Upper lobe of left lung (tissue), 6 donors: Measurements from ENCODE around the gene PPM1H. TPM values are rescaled to one million over a fixed set of nuclear protein-coding genes. Genes with fewer than 3 reads are reported as not detected.

Experiments used
- ATAC-seq, 2 donors: fragments of 200-7000 bp; cut with Tn5 transposase; one replicate each; pipeline ENCODE4 v1.9.1; 2022; ENCODE audit warnings: mild to moderate bottlenecking in 2 of 2, moderate library complexity in 2 of 2; ENCODE audit not compliant: low FRiP score in 2 of 2
- DNase-seq, 2 donors: peaks; one replicate each; pipeline ENCODE4 v3.0.0-alpha.2; 2019 to 2020
- H3K27ac ChIP-seq, 4 donors: fragments of 200-600 bp; sonication (generic); one replicate each; pipeline ENCODE4 v1.5.1; 2016 to 2019
- H3K27me3 ChIP-seq, 4 donors: fragments of 200-600 bp; sonication (generic); one replicate each; pipeline ENCODE4 v1.5.1; 2017 to 2019
- H3K36me3 ChIP-seq, 4 donors: fragments of 200-600 bp; sonication (generic); one replicate each; pipeline ENCODE4 v1.5.1; 2016 to 2019
- H3K4me1 ChIP-seq, 4 donors: fragments of 200-600 bp; sonication (generic); one replicate each; pipeline ENCODE4 v1.5.1; 2018 to 2019
- H3K4me3 ChIP-seq, 4 donors: fragments of 200-600 bp; sonication (generic); one replicate each; pipeline ENCODE4 v1.5.1; 2017 to 2019; ENCODE audit warnings: mild to moderate bottlenecking in 2 of 4, moderate library complexity in 1 of 4
- H3K9me3 ChIP-seq, 4 donors: fragments of 200-600 bp; sonication (generic); one replicate each; pipeline ENCODE4 v1.5.1; 2018 to 2019
- CTCF ChIP-seq, 6 experiments: fragments of 450-650 bp in 4 of 6; fragments of 200-600 bp in 2 of 6; sonication (generic) in 2 of 6; IDR thresholded peaks; one replicate each; pipeline ENCODE4 v1.5.1; 2016 to 2019; ENCODE audit warnings: antibody characterized with exemption in 6 of 6
- EP300 ChIP-seq, 4 donors: sonication (generic); formaldehyde crosslinking; IDR thresholded peaks; one replicate each; pipeline ENCODE4 v1.5.1; 2017; ENCODE audit warnings: antibody characterized with exemption in 4 of 4, control low read depth in 2 of 4
- POLR2A ChIP-seq, 4 donors: fragments of 450-650 bp; IDR thresholded peaks; one replicate each; pipeline ENCODE4 v1.5.1; 2016 to 2017; ENCODE audit warnings: antibody characterized with exemption in 4 of 4, mild to moderate bottlenecking in 2 of 4
- POLR2AphosphoS5 ChIP-seq, 2 donors: sonication (generic); formaldehyde crosslinking; IDR thresholded peaks; one replicate each; pipeline ENCODE4 v1.5.1; 2017; ENCODE audit warnings: antibody characterized with exemption in 2 of 2
- WGBS, 2 donors: methylation state at CpG; one replicate each; pipeline ENCODE4 v1.1.5; 2017 to 2018; 5-methylcytosine and 5-hydroxymethylcytosine counted together
- total RNA-seq, 6 donors: library from RNA; depleted of rRNA in 4 of 6; stranded (reverse); fragments of >200 nt in 4 of 6; gene quantifications; one replicate each; pipeline versions ENCODE4 v1.1.0 to v1.2.1, GENCODE V29; 2016 to 2021
- donor health status: DM: no; HTN: no; CAD: no; lungs with moderate emphysema.
- donor health status: DM: no; HTN: yes; CAD: no; lungs with severe emphysema.

PPM1H gene
- total RNA-seq, 6 donors from 2014 or later: 4.2 to 14.2 (median 8.4) TPM

GRCh38 chr12:62834971-62835547 lies 99.9 kb downstream of the PPM1H start:
- DNase-seq (no peak), ATAC-seq (no peak)
- no peak overlapping the region for H3K4me3 ChIP-seq
- H3K4me1 ChIP-seq: no peaks in the 10 kb centered on the region
- H3K36me3 ChIP-seq: no peaks in the 10 kb centered on the region
- H3K27me3 ChIP-seq: no peaks in the 10 kb centered on the region
- no peak for TF ChIP-seq POLR2AphosphoS5 (IDR thresholded peaks at IDR 0.05)
- no peak for TF ChIP-seq EP300 (IDR thresholded peaks at IDR 0.05)
- no peak for TF ChIP-seq CTCF (IDR thresholded peaks at IDR 0.05)
- TF ChIP-seq POLR2A (IDR thresholded peaks at IDR 0.05): no peak
- no peaks in the 10 kb centered on the region for H3K9me3 ChIP-seq
- no peak overlapping the region for H3K27ac ChIP-seq
- WGBS, 2 donors: 87% methylated on average over 10 of the region's 10 CpGs

- no peak overlapping the region for H3K4me3 ChIP-seq
- no peak overlapping the region for H3K27ac ChIP-seq
- no peaks in the 10 kb centered on the region for H3K9me3 ChIP-seq
- DNase-seq (no peak), ATAC-seq (no peak)
- no peak for TF ChIP-seq CTCF (IDR thresholded peaks at IDR 0.05)
- TF ChIP-seq POLR2AphosphoS5 (IDR thresholded peaks at IDR 0.05): no peak
- TF ChIP-seq POLR2A (IDR thresholded peaks at IDR 0.05): no peak
- no peak for TF ChIP-seq EP300 (IDR thresholded peaks at IDR 0.05)
- 79 to 90% methylated on average over 3 to 4 of the region's 4 CpGs for WGBS, 2 donors
- no peaks in the 10 kb centered on the region for H3K27me3 ChIP-seq
- no peaks in the 10 kb centered on the region for H3K4me1 ChIP-seq
- H3K36me3 ChIP-seq: no peaks in the 10 kb centered on the region
These were observed 100.5 kb downstream of the PPM1H start for GRCh38 chr12:62834406-62834805.

- Histone ChIP-seq H3K36me3 (no peaks in the 10 kb centered on the region), H3K27ac (no peak overlapping the region), H3K4me3 (no peak overlapping the region), H3K27me3 (no peaks in the 10 kb centered on the region), H3K4me1 (no peaks in the 10 kb centered on the region), H3K9me3 (no peaks in the 10 kb centered on the region)
- TF ChIP-seq POLR2AphosphoS5 (IDR thresholded peaks at IDR 0.05): no peak
- no peak for TF ChIP-seq POLR2A (IDR thresholded peaks at IDR 0.05)
- no peak for TF ChIP-seq EP300 (IDR thresholded peaks at IDR 0.05)
- no peak for TF ChIP-seq CTCF (IDR thresholded peaks at IDR 0.05)
- DNase-seq (no peak), ATAC-seq (no peak)
- 88 to 89% methylated on average over 6 of the region's 6 CpGs for WGBS, 2 donors
These were observed 101.3 kb downstream of the PPM1H start for GRCh38 chr12:62833634-62834033.

- no peaks in the 10 kb centered on the region for H3K9me3 ChIP-seq
- no peaks in the 10 kb centered on the region for H3K27me3 ChIP-seq
- no peak overlapping the region for H3K27ac ChIP-seq
- H3K4me1 ChIP-seq: no peaks in the 10 kb centered on the region
- no peak for ATAC-seq
- TF ChIP-seq EP300 (IDR thresholded peaks at IDR 0.05) (no peak), CTCF (IDR thresholded peaks at IDR 0.05) (no peak), POLR2AphosphoS5 (IDR thresholded peaks at IDR 0.05) (no peak)
- no peaks in the 10 kb centered on the region for H3K36me3 ChIP-seq
- H3K4me3 ChIP-seq: no peak overlapping the region
- 79 to 85% methylated on average over 3 of the region's 3 CpGs for WGBS, 2 donors
- DNase-seq: no peak
These were observed 102.4 kb downstream of the PPM1H start for GRCh38 chr12:62832558-62832957.

GRCh38 chr12:62832027-62832426 lies 102.9 kb downstream of the PPM1H start:
- no peaks in the 10 kb centered on the region for H3K4me1 ChIP-seq
- TF ChIP-seq CTCF (IDR thresholded peaks at IDR 0.05) (no peak), POLR2A (IDR thresholded peaks at IDR 0.05) (no peak), EP300 (IDR thresholded peaks at IDR 0.05) (no peak), POLR2AphosphoS5 (IDR thresholded peaks at IDR 0.05) (no peak)
- ATAC-seq: no peak
- 82 to 85% methylated on average over 7 of the region's 7 CpGs for WGBS, 2 donors
- no peak overlapping the region for H3K27ac ChIP-seq
- H3K9me3 ChIP-seq: no peaks in the 10 kb centered on the region
- H3K4me3 ChIP-seq: no peak overlapping the region
- H3K36me3 ChIP-seq: no peaks in the 10 kb centered on the region
- DNase-seq: no peak
- H3K27me3 ChIP-seq: no peaks in the 10 kb centered on the region
